HG02943 (cell line): Measurements from ENCODE around the gene SIX3.

ENCODE experiments used
- ATAC-seq: cut with Tn5 transposase; IDR thresholded peaks from one replicate; pipeline ENCODE4 v1.9.1; 2021; ENCODE audit warnings: mild to moderate bottlenecking, low read depth, moderate library complexity; ENCODE audit not compliant: unreplicated experiment

The SIX3 gene

GRCh38 chr2:44941551-44942234 lies at the start of gene SIX3:
TSS of gene SIX3 (plus strand) at chr2:44941702. CDS start at chr2:44942105, 403 bp downstream.
- peak; percentile 43 for ATAC-seq

- no peak for ATAC-seq
Measured at GRCh38 chr2:44894058-44894457, 47.4 kb upstream of the SIX3 start.

- ATAC-seq: no peak
Measured at GRCh38 chr2:44895061-44895460, 46.4 kb upstream of the SIX3 start.

- no peak for ATAC-seq
Measured at GRCh38 chr2:44897406-44897805, 44.1 kb upstream of the SIX3 start.

- ATAC-seq: no peak
Measured at GRCh38 chr2:44902217-44903137, 39.0 kb upstream of the SIX3 start.

GRCh38 chr2:44904578-44904977 lies 36.9 kb upstream of the SIX3 start:
- no peak for ATAC-seq

GRCh38 chr2:44906972-44907371 lies 34.5 kb upstream of the SIX3 start:
- no peak for ATAC-seq

- ATAC-seq: no peak
Measured at GRCh38 chr2:44909831-44910230, 31.7 kb upstream of the SIX3 start.

- no peak for ATAC-seq
Measured at GRCh38 chr2:44912660-44913059, 28.8 kb upstream of the SIX3 start.

- no peak for ATAC-seq
Measured at GRCh38 chr2:44916291-44916690, 25.2 kb upstream of the SIX3 start.

GRCh38 chr2:44918095-44918775 lies 23.3 kb upstream of the SIX3 start:
- no peak for ATAC-seq

GRCh38 chr2:44920751-44921150 lies 20.8 kb upstream of the SIX3 start:
- no peak for ATAC-seq

GRCh38 chr2:44922776-44923175 lies 18.7 kb upstream of the SIX3 start:
- ATAC-seq: no peak

- ATAC-seq: no peak
Measured at GRCh38 chr2:44925561-44926136, 15.9 kb upstream of the SIX3 start.

- ATAC-seq: no peak
Measured at GRCh38 chr2:44926957-44927356, 14.5 kb upstream of the SIX3 start.

- ATAC-seq: no peak
Measured at GRCh38 chr2:44927985-44928482, 13.5 kb upstream of the SIX3 start.

GRCh38 chr2:44928483-44929158 lies 12.9 kb upstream of the SIX3 start:
- no peak for ATAC-seq

GRCh38 chr2:44929159-44929734 lies 12.3 kb upstream of the SIX3 start:
- no peak for ATAC-seq

GRCh38 chr2:44929735-44930273 lies 11.7 kb upstream of the SIX3 start:
- no peak for ATAC-seq
